Stimulated activated CD8-positive, alpha-beta memory T cell treated with anti-CD3 and anti-CD28 coated beads, Interleukin-12 subunit alpha, Interleukin-12 subunit beta, amount 100 ng/mL, for 4 hours (primary cell): ENCODE measurements around the gene GALNT10.
A peak's percentile ranks its signal among the peaks of the same experiment; 100 is the strongest.

ENCODE experiments used
- DNase-seq: peaks from one replicate; pipeline ENCODE4 v3.0.0-alpha.2; 2020; ENCODE audit warnings: low read depth

Gene GALNT10

DNA sequence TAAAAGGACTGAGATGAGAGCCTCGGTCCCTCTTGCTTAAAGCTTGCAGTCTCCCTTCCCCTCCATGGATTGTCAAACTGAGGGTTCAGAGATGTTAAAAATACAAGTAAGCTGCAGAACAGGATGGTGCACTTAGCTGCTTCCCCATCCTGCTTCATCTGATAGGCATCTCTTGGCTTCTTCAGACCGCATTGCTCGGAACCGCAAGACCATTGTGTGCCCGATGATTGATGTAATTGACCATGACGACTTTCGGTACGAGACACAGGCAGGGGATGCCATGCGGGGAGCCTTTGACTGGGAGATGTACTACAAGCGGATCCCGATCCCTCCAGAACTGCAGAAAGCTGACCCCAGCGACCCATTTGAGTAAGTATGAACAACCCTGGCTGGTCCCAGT is 189.7 kb downstream of the GALNT10 start:
- no peak for DNase-seq

DNA sequence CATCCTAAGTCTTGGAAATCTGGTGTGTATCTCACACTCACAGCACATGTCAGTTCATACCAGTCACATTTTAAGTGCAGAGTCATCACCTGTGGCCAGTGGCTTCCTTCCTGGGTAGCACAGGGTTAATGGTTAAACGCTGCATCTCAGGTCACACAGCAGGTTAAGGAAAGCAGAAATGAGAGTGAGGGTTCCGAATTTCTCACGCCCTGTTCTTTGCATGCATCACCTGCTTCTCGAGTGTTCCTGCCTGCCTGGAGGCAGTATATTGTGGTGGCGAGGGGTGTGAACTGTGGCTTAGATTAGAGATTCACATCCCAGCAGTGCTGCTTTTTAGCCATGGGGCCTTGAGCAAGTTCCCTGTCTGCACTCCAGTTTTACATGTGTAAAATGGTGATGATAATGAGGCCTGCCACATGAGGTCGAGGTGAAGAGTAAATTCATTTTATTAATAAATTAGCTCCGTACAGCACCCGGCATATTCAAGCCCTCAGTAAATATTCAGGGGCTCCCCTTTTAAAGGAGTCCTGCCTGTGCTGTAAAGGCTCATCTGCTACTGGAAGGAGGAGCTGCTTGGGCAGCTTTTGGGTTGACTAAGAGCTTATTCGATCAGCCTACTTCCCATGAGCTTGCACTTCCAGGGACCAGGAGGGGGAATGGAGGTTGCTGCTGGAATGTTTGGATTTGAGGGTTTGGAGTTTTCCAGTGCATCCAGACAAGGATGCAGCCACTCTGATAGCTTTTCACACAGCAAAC is 194.1 kb downstream of the GALNT10 start:
- DNase-seq: no peak

DNA sequence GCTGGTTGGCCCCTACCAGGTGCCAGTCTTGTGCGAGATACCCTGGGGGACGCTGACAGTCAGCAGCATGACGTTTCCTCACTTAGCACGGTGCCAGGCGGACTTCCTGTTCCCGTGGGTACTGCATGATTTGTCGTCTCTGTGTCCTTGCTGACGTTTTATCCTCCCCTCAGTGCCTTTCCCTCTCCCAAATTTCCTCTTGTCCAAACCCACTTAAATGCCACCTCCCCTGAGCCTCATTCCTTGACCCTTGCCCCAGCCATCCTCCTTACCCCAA is 194.6 kb downstream of the GALNT10 start:
- DNase-seq: no peak

DNA sequence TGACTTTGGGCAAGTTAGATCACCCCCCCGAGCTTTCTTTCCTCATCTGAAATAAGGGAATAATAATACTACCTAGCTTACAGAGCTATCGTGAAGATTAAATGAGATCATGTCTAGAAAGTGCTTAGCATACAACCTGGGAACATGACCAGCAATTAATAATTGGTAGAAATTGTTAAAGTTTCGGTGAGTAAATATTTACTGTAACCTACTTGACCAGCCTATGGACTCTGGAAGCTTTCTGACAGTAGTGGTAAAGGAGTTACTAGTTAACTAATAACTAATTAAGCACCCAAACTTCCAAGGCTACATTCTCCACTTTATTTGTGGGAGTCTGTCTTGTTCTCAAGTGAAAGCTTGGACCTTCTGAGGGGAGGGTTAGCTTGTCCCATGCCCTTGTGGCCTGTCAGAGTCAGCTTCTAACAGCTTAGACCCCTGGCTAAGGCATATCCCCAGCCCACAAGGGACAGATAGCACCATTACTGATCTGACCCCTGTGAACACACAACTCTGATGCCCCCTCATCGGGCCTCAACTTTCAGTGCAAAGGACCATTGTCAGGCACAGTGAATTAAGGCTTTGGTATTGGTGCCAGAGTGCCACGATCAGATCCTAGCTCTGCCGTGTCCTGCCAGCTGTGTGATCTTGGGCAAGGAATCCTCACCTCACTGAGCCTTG is 196.6 kb downstream of the GALNT10 start:
- DNase-seq: no peak

DNA sequence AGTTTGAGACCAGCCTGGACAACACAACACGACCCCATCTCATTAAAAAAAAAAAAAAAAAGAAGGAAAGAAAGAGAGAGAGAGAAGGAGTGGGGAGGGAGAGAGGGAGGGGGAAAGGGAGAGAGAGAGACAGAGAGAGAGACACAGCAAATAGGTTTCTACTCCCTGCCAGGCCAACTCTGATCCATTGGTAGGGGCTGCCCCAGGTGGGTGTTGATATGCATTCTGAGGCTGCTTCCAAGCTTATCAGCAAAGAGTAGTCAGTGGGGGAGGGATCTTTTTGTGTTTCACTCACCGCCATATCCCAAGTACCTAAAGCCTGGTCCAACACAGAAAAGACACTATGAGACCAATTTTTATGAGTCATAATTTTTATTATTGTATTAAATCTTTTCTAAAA is 198.3 kb downstream of the GALNT10 start:
- no peak for DNase-seq

DNA sequence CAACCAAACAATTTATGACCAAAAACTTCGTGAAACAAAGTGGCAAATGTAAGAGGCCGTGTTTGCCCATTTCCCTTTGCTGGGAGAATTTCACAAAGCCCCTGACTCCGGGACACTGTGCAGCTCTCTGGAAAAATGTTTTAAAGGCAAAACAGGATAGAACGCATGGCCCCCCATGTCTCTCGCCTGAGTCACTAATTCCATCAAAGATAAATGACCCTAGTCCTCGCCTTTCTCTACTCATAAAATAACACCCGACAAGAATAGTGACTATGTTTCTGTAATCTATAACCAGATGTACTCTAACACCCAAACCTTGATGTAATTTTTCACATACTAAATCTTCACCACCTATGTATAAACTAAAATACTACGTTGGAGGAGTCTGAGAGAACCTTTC is 199.6 kb downstream of the GALNT10 start:
- DNase-seq: no peak

DNA sequence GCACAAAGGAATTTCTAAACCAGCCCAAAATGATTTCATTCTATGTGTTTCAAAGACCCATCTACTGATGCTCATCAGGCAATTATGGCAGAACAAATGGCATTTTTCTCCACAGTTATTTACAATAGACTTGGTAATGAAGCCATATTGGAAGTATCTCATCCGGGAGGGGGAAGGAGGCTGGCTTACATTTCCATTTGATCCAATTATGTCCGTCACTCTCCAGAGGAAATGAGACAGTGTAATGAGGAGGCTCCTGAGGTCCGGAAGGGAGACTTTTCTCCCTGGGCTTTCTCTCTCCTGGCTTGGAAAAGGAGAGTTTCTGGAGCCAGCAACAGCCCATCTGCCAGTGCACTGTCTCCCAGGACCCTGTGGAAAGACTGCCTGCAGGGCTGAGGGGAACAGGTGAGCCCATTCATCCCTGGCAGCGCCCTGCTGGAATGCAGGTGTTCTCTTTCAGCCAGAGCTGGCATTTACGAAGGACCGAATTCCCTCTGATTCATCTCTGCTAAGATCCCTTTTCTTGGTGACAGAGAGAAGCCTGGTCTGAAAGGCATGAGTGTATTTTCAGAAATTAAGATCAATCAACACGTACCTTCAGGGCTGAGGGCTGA is 200.3 kb downstream of the GALNT10 start:
- no peak for DNase-seq

DNA sequence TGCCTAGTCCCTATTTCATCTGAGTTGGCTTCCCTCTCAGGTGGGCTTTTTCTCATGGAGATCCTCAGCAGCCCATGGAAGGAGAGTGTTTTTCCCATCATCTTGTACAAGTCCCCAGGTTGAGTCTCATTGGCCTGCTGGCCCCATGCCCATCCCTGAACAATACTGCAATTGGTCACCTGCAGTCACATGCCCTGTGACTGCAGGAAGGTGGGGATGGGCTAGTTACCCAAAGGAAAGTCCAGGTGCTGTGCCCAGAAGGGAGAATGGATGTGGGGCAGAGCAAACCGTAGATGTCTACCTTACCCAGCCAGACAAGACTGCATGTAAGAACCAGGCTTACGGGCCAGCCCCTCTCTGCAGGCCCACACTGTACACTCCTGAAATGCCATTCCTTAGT is 201.3 kb downstream of the GALNT10 start:
- no peak for DNase-seq

DNA sequence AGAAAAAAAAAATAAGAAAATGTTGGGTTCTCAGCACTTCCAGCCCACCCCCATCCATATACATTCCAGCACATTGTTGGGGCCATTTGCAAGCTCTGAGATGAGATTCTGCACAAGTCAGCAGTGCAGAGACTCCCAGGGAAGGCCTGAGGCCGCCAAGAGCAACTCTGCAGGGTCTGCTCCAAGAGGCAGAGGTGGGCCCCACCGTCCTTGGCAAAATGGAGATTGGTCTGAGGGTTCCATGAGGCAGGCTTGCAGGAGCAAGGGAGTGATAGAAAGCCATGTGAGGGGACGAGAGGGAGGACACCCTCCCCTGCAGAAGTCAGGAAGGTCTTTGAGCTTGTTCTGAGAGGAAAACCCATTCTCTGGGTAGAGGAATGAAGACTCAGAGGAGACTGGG is 203.3 kb downstream of the GALNT10 start:
- no peak for DNase-seq

DNA sequence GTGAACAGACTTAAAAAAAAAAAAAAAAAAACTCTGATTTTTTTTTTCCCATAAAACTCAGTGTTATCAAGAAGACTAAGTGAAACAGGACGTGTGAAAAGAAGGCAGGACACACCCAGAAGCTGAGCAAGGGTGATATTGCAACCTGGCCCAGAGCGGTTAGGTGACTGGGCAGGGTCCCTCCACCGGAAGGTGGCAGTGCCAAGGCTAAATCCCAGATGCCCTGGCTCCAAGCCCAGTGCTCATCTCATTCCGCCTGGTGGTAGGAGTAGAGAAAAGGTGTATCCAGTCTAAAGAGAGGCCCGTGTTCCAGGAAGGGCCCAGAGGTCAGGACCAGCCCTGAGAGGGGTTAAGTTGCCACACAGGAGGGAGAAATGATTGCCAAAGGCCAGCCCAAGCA is 203.8 kb downstream of the GALNT10 start:
- no peak for DNase-seq

DNA sequence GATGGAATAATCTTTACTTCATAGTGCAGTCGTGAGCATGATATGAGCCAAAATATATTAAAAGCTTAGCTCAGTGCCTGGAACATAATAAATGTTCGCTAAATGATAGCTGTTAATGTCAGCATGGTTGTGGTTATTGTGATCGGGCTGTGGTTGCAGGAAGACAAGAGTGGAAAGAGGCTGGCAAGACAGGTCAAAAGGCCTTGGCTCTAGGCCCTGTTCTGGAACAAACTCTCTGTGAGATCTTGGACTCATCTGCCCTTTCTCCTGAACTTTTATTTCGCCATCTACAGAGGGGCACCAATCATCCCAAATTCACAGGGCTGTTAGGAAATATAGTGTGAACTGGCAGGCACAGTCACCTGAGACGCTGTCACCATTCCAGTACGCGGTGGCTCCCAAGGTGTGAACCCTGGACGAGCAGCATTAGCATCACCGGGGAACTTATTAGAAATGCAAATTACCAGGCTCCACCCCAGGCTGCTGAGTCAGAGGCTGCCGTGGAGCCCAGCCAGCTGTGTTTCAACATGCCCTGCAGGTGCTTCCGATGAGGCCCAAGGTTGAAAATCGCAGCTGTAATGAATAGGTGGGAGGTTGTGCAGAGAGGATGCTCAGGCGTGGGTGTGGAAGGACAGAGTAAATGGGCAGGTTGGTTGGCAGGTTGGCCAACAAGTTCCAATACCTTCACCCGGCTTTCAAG is 205.0 kb downstream of the GALNT10 start:
- DNase-seq: no peak

DNA sequence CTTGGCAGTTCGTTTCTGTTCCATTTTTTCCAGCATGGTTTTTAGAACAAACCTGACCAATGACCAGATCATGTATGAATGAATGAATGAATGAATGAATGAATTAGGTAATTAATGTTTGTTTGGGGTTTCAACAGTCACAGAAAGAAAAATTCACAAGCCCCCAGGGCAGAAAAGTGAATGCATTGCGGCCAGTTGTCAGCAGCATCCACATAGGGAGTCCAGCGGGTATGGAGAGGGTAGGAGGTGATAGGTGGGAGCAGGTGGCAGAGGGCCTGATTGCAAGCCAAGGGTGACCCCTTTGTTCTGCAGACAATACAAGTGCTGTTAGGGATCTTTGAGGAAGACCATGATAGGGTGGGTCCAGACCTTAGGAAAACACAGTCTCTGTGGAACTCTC is 205.6 kb downstream of the GALNT10 start:
- no peak for DNase-seq

DNA sequence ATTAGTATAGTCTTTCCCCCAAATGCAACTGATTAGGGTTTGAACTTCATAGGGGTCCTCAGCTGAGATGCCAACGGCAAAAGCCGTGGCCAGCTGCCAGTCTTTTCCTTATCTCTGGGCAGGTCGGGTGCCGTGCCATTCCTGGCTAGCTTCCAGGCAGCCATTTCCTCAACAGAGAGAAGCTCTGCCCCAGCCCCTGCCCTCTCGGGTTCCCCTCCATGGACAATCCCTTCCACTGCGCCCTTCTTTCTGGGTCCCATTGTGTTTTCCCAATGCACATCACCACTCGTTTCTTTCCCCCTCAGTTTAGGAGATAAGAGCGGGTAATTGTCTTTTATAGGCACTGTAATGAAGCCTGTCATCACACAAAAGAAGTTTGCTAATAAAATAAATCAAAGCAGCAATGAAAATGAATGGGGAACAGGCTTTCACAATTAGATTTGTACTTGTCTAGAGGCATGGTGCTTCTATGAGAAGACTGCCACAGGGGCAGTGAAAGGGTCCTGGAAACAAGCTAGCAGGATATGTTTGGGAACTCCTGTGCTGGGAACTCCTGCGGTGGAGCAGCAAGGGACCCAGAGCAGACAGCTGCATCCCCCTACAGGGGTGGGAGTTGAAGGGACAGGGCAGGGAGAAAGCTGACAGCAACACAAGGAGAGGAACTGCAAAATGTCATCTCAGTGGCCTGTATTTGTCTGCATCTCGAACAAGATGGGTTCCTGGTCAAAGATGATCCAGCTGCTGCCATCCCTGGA is 207.3 kb downstream of the GALNT10 start:
- DNase-seq: no peak

DNA sequence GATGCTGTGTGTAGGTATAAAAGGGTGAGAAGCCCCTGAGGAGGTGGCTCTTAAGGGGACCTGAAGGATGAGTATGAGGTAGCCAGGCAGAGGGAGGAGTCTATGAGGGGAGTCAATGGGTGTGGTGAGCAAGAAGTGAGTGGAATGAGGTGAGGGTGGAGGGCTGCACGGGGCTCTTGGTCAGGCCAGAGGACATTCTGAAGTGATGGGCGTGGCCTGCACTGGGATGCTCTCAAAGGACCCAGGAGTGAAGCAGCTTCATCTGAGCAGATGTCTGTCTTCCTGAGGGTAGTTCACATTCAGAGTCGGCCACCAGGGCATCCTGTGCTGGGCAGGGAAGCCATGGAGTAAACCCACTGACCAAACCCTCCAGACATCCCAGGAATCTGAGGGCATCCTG is 210.1 kb downstream of the GALNT10 start:
- DNase-seq: no peak

DNA sequence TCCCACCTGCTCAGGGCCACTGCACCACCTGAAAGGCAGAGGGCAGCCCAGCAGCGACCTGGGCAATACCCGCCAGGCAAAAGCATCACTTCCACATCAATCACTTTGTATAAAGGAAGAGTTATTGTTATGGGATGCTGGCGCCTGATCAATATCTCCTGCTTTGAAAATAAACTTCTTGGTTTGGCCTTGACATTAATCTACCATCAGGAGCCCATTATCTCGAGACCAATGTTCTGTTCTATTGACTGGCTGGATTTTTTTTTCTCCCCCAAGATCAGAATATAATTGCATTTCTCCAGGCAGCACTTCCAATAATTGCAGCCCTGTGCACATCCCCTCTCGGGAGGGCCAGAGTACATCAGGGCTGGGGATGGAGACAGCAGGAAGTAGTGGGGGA is 210.8 kb downstream of the GALNT10 start:
- no peak for DNase-seq

DNA sequence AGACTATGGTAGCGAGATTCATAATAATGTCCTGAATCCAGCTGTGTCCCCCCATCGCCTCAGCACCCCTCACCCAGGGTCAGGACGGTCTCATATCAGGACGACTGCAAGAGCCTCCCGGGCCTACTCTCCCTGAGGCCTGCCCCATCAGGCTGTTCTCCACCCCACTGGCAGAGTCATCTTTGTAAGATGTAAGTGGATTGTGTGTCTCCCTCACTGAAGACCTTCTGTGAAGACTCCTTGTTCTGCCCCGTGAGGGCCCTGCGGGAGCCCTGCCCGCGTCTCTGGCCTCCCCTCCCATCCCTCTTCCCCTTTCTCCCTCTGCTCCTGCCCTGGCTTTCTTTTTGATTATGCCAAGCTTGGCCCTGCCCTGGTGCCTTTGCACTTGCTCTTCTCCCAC is 211.4 kb downstream of the GALNT10 start:
- DNase-seq: no peak

DNA sequence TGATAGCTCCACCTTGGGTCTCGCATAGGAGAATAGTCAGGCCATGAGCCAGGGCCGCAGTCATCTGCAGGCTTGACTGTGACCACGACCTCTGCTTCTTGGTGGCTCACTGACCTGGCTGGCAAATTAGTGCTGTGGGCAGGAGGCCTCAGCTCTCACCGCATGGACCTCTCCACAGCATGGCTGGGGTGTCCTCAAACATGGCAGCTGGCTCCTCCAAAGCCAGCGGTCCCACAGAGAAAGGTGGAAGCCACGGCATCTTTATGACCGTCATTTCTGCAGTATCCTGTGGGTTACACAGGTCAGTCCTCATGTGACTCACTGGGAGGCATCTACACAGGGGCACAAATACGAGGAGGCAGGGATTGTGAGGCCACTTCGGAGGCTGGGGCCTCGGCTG is 212.1 kb downstream of the GALNT10 start:
- DNase-seq: no peak

DNA sequence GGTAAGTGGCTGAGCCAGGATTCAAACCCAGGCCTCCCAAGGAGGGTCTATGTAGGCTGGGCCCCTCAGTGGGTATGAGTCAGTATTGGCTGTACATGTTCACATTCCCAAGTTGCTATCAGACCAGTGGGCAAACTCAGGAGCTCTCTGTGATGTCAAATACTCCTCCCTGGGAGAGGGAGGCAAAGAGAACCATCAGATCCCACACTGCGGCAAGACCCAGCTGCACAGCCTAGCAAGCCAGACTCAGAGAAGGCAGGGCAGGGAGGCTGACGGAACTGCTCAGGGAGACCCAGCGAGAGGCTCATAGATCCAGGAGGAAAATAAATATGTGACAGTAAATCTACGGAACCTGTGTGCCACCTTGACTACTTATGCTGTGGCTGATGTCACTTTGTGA is 212.7 kb downstream of the GALNT10 start:
- DNase-seq: no peak

DNA sequence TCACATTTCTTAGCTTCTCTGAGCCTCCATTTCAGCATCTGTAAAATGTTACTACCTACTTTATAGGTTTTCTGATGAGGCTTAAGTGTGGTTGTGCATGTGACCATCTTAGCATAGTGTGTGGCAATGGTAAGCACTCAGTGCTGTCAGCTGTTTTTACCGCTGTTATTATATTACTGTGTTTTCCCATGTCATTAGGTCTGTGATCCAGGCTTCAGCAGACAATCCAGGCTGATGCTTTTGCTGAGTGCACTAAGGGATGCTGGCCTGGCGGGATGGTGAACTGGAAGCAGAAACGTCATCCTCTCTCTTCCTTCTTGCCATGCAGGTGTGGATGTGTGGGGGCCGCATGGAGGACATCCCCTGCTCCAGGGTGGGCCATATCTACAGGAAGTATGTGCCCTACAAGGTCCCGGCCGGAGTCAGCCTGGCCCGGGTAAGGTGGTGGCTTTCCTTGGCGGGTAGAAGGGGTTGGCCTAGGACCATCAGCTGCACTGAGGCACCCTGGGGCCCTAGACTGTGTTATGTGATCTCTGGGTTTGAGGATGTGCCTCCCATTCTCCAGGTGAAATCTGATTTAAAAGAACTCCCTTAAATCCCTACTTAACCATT is 213.3 kb downstream of the GALNT10 start:
- DNase-seq: no peak

DNA sequence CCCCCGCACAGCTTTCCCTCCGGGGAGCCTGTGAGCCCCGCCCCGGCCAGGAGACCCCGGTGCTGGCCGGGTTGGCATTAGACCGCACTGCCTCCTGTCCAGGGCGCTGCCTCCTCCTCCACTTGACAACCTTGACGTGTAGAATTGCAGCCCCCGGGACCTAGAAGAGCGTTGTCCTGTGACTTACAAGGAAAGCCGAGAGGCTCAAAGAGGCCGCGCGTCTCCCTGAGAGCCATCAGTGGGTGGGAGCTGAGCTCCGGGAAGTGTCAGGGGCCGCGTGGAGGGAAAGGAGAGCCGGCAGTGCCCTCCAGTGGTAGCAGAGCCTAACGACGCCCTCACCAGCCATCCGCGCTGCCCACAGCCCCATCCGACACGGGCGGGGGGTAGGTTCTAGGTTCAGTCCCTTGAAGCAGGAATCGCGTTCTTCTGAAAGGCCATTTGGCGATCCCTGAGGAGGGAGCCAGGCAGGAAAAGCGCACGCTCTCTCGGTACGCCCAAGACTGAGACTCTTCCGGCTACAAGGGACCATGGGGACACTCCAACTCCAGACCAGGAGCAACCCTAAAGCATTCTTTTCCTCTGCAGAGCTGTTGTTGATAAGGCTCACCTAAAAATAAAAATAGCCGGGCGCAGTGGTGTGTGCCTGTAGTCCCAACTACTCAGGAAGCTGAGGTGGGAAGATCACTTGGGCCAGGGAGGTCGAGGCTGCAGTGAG is 214.7 kb downstream of the GALNT10 start:
- peak; percentile 44 for DNase-seq

DNA sequence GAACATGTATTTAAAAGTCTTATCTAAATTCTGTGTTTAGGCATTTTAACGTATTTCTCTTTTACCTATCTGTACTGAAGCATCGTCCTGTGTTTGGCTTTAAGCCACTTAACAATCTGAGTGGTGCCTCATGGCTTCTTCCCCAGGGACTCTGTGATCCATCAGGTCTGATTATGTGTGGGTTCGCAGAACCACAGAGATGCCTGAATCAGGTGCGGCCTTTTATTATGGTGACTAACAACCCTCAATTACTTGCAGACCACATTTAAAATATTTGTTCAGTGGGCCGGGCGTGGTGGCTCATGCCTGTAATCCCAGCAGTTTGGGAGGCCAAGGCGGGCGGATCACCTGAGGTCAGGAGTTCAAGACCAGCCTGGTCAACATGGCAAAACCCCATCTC is 215.7 kb downstream of the GALNT10 start:
- no peak for DNase-seq
